Mesenchymal stem cell (in vitro differentiated cells and primary cell): ENCODE measurements around the gene MRM1.

ENCODE experiments used
- DNase-seq: peaks from one replicate; pipeline ENCODE4 v3.0.0-alpha.2; 2013
- H2AFZ ChIP-seq: one replicate; pipeline ENCODE4 v1.6.1; 2013; ENCODE audit warnings: low read depth, mild to moderate bottlenecking, control low read depth, inconsistent platforms, low read length, moderate library complexity
- H2AK5ac ChIP-seq: 2 replicates; pipeline ENCODE4 v1.6.1; 2013; ENCODE audit warnings: low read length, moderate library complexity, mild to moderate bottlenecking, inconsistent platforms; ENCODE audit not compliant: severe bottlenecking
- H2BK120ac ChIP-seq: one replicate; pipeline ENCODE4 v1.6.1; 2013; ENCODE audit warnings: low read depth, mild to moderate bottlenecking, inconsistent platforms, low read length, moderate library complexity
- H2BK12ac ChIP-seq, 2 experiments: one replicate each; pipeline ENCODE4 v1.6.1; 2013; ENCODE audit warnings: inconsistent platforms in 2 of 2, low read length in 2 of 2, mild to moderate bottlenecking in 2 of 2, moderate library complexity in 2 of 2, control low read depth in 1 of 2
- H2BK15ac ChIP-seq: one replicate; pipeline ENCODE4 v1.6.1; 2013; ENCODE audit warnings: mild to moderate bottlenecking, low read depth, inconsistent platforms; ENCODE audit not compliant: poor library complexity, severe bottlenecking
- H2BK5ac ChIP-seq: 2 replicates; pipeline ENCODE4 v1.6.1; 2013; ENCODE audit warnings: low read depth, mild to moderate bottlenecking, low read length, control low read depth, inconsistent platforms; ENCODE audit not compliant: poor library complexity, severe bottlenecking
- H3K14ac ChIP-seq, 2 experiments: one replicate each; pipeline ENCODE4 v1.6.1; 2013; ENCODE audit warnings: inconsistent platforms in 2 of 2, low read length in 2 of 2, control low read depth in 1 of 2, mild to moderate bottlenecking in 1 of 2, moderate library complexity in 1 of 2
- H3K18ac ChIP-seq, 2 experiments: one replicate each; pipeline ENCODE4 v1.6.1; 2013; ENCODE audit warnings: inconsistent platforms in 2 of 2, low read length in 2 of 2, control low read depth in 1 of 2, low read depth in 1 of 2, mild to moderate bottlenecking in 1 of 2
- H3K23ac ChIP-seq, 2 experiments: one replicate each; pipeline ENCODE4 v1.6.1; 2013; ENCODE audit warnings: inconsistent platforms in 2 of 2, low read length in 2 of 2, mild to moderate bottlenecking in 2 of 2, moderate library complexity in 2 of 2, control low read depth in 1 of 2
- H3K27ac ChIP-seq: 2 replicates; pipeline ENCODE4 v1.5.1; 2013; ENCODE audit warnings: mild to moderate bottlenecking, moderate library complexity, low read length, control low read depth, inconsistent platforms; ENCODE audit not compliant: poor library complexity, severe bottlenecking
- H3K27me3 ChIP-seq, 2 experiments: 2 replicates each; pipeline versions ENCODE4 v1.6.1 to v1.7.0; 2013; ENCODE audit warnings: low read length in 2 of 2, mild to moderate bottlenecking in 2 of 2, moderate library complexity in 2 of 2, control low read depth in 1 of 2, inconsistent platforms in 1 of 2; ENCODE audit not compliant: control insufficient read depth in 1 of 2, insufficient read depth in 1 of 2
- H3K36me3 ChIP-seq, 2 experiments: 2 replicates each; pipeline versions ENCODE4 v1.6.1 to v1.7.0; 2013; ENCODE audit warnings: low read length in 2 of 2, control low read depth in 1 of 2, inconsistent platforms in 1 of 2, low read depth in 1 of 2, mild to moderate bottlenecking in 1 of 2; ENCODE audit not compliant: insufficient read depth in 2 of 2, control insufficient read depth in 1 of 2
- H3K4ac ChIP-seq, 2 experiments: one replicate each; pipeline ENCODE4 v1.6.1; 2013; ENCODE audit warnings: inconsistent platforms in 2 of 2, low read length in 2 of 2, mild to moderate bottlenecking in 2 of 2, moderate library complexity in 2 of 2, control low read depth in 1 of 2, low read depth in 1 of 2
- H3K4me1 ChIP-seq: 2 replicates; pipeline ENCODE4 v1.6.1; 2013; ENCODE audit warnings: low read depth, low read length, control low read depth; ENCODE audit not compliant: control insufficient read depth, insufficient read depth
- H3K4me2 ChIP-seq: 2 replicates; pipeline ENCODE4 v1.6.1; 2013; ENCODE audit warnings: low read length, mild to moderate bottlenecking, inconsistent platforms; ENCODE audit not compliant: poor library complexity, severe bottlenecking
- H3K4me3 ChIP-seq, 2 experiments: 2 replicates each; pipeline versions ENCODE4 v1.5.1 to v1.7.0; 2013; ENCODE audit warnings: low read length in 2 of 2, mild to moderate bottlenecking in 2 of 2, control low read depth in 1 of 2, low read depth in 1 of 2; ENCODE audit not compliant: insufficient read depth in 1 of 2
- H3K79me1 ChIP-seq: replicated peaks from 2 replicates; pipeline ENCODE4 v1.6.1; 2013; ENCODE audit warnings: mild to moderate bottlenecking, control low read depth, low read length, inconsistent platforms; ENCODE audit not compliant: poor library complexity, severe bottlenecking
- H3K9ac ChIP-seq: 2 replicates; pipeline ENCODE4 v1.7.0; 2013; ENCODE audit warnings: mild to moderate bottlenecking, low read length, moderate library complexity
- H3K9me3 ChIP-seq: 2 replicates; pipeline ENCODE4 v1.7.0; 2013; ENCODE audit warnings: mild to moderate bottlenecking, low read length; ENCODE audit not compliant: control insufficient read depth
- H4K8ac ChIP-seq: one replicate; pipeline ENCODE4 v1.6.1; 2013; ENCODE audit warnings: inconsistent platforms, mild to moderate bottlenecking, low read length, moderate library complexity
- H4K91ac ChIP-seq: one replicate; pipeline ENCODE4 v1.6.1; 2013; ENCODE audit warnings: mild to moderate bottlenecking, low read length, inconsistent platforms
- WGBS: methylation state at CpG from one replicate; pipeline ENCODE4 v1.1.7; 2013; ENCODE audit warnings: mixed read lengths; 5-methylcytosine and 5-hydroxymethylcytosine counted together

Gene MRM1

GRCh38 chr17:36593656-36594316 lies 7.6 kb upstream of the MRM1 start:
- H2AK5ac ChIP-seq, result no peak overlapping the region
- no peak overlapping the region for H2BK120ac ChIP-seq
- H3K23ac ChIP-seq, result no peak overlapping the region
- H2BK5ac ChIP-seq, result no peak overlapping the region
- no peak overlapping the region for H3K4me2 ChIP-seq
- no peak overlapping the region for H4K91ac ChIP-seq
- no peak overlapping the region for H2BK15ac ChIP-seq
- H3K14ac ChIP-seq, result no peak overlapping the region
- no peaks in the 10 kb centered on the region for H3K27me3 ChIP-seq
- H3K4me3 ChIP-seq, result no peak overlapping the region
- no peak overlapping the region for H3K9ac ChIP-seq
- H2BK12ac ChIP-seq, result no peak overlapping the region
- DNase-seq, result no peak
- 85% methylated on average over 7 of the region's 8 CpGs for WGBS
- H3K4me1 ChIP-seq, result peaks cover 17% of the 10 kb centered on the region
- H4K8ac ChIP-seq, result no peak overlapping the region
- H3K27ac ChIP-seq, result no peak overlapping the region
- H3K18ac ChIP-seq, result no peak overlapping the region
- no peak overlapping the region for H3K4ac ChIP-seq
- H3K36me3 ChIP-seq, result peaks cover 18 to 32% of the 10 kb centered on the region in 2 experiments
- no peak overlapping the region for H2AFZ ChIP-seq
- peaks cover 24% of the 10 kb centered on the region for H3K79me1 ChIP-seq
- H3K9me3 ChIP-seq, result no peaks in the 10 kb centered on the region

GRCh38 chr17:36594626-36595401 lies 6.6 kb upstream of the MRM1 start:
- no peak overlapping the region for H3K4me3 ChIP-seq
- H4K91ac ChIP-seq, result no peak overlapping the region
- peaks cover 25% of the 10 kb centered on the region for H3K79me1 ChIP-seq
- no peak overlapping the region for H3K23ac ChIP-seq
- no peak overlapping the region for H2AFZ ChIP-seq
- no peak for DNase-seq
- H3K9ac ChIP-seq, result no peak overlapping the region
- H3K4ac ChIP-seq, result no peak overlapping the region
- H3K14ac ChIP-seq, result no peak overlapping the region
- peaks cover 17% of the 10 kb centered on the region for H3K4me1 ChIP-seq
- H3K4me2 ChIP-seq, result no peak overlapping the region
- WGBS, result 82% methylated on average over 13 of the region's 13 CpGs
- no peak overlapping the region for H2BK5ac ChIP-seq
- no peak overlapping the region for H2BK12ac ChIP-seq
- H4K8ac ChIP-seq, result no peak overlapping the region
- no peak overlapping the region for H3K18ac ChIP-seq
- no peaks in the 10 kb centered on the region for H3K27me3 ChIP-seq
- H3K9me3 ChIP-seq, result no peaks in the 10 kb centered on the region
- peaks cover 22 to 27% of the 10 kb centered on the region in 2 experiments for H3K36me3 ChIP-seq
- H3K27ac ChIP-seq, result no peak overlapping the region
- H2BK15ac ChIP-seq, result no peak overlapping the region
- H2AK5ac ChIP-seq, result no peak overlapping the region
- H2BK120ac ChIP-seq, result no peak overlapping the region

- no peak overlapping the region for H2BK15ac ChIP-seq
- H2AK5ac ChIP-seq, result no peak overlapping the region
- H3K36me3 ChIP-seq, result peaks cover 7 to 29% of the 10 kb centered on the region in 2 experiments
- 94% methylated on average over 6 of the region's 6 CpGs for WGBS
- no peak overlapping the region for H4K91ac ChIP-seq
- H3K4me2 ChIP-seq, result no peak overlapping the region
- no peak overlapping the region for H2BK12ac ChIP-seq
- H3K79me1 ChIP-seq, result peaks cover 29% of the 10 kb centered on the region
- H3K4ac ChIP-seq, result no peak overlapping the region
- no peak overlapping the region for H3K27ac ChIP-seq
- no peak overlapping the region for H3K18ac ChIP-seq
- H3K4me1 ChIP-seq, result peaks cover 21% of the 10 kb centered on the region
- H4K8ac ChIP-seq, result no peak overlapping the region
- no peaks in the 10 kb centered on the region for H3K9me3 ChIP-seq
- no peak for DNase-seq
- H2AFZ ChIP-seq, result no peak overlapping the region
- no peak overlapping the region for H3K4me3 ChIP-seq
- no peak overlapping the region for H2BK120ac ChIP-seq
- H3K14ac ChIP-seq, result no peak overlapping the region
- no peak overlapping the region for H3K23ac ChIP-seq
- no peak overlapping the region for H2BK5ac ChIP-seq
- H3K9ac ChIP-seq, result no peak overlapping the region
- H3K27me3 ChIP-seq, result no peaks in the 10 kb centered on the region
These were observed 4.2 kb upstream of the MRM1 start for GRCh38 chr17:36597226-36597625.

DNA sequence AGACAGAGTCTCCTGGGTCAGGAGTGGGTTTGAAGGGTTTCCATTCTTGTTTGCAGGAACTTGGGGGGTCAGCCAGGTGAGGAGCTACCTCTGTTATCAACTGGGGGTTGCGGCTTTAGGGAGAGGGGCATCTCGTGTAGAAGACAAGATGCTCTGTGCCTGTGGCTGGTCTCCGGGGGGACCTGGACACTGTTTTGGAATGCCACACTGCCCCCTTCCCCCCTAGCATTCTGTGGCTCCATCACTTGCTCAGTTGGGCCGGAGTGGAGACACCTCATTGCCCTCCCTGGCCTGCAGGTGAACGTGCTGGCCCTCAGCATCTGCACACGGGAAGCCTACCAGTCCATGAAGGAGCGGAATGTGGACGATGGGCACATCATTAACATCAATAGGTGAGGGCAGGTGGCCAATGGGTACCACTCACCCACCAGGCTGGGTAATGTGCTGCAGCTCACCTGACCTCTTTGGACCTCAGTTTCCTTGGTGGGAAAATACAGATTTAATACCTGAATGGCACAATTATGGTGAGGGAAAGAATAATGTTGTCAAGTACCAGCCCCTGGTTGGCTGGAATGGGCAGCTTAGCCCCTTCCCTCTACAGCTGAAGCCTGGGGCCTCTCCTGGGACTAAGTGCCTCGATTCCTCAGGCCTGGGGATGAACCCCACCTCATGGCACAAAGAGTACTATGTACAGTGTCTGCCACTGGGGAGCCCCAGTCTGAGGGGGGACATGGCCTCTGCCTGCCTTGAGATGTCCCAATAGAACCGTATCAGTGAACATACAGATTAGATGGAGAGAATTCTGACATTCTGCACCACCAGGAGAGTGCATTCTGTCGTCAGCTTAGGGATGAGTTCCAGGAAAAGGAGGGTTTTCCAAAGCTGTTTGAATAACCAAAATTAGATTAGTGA lies 3.3 kb upstream of the MRM1 start:
- Histone ChIP-seq H3K4me1 (peaks cover 18% of the 10 kb centered on the region), H2AFZ (no peak overlapping the region), H3K27me3 (no peaks in the 10 kb centered on the region), H3K23ac (no peak overlapping the region), H3K4me2 (no peak overlapping the region), H3K36me3 (peaks cover 7 to 29% of the 10 kb centered on the region in 2 experiments), H3K27ac (no peak overlapping the region), H2BK120ac (no peak overlapping the region), H3K9me3 (no peaks in the 10 kb centered on the region), H3K79me1 (peaks cover 28% of the 10 kb centered on the region), H3K4ac (no peak overlapping the region), H2AK5ac (no peak overlapping the region), H3K9ac (no peak overlapping the region), H2BK5ac (no peak overlapping the region), H3K18ac (no peak overlapping the region), H3K4me3 (no peak overlapping the region), H3K14ac (no peak overlapping the region), H4K91ac (no peak overlapping the region), H4K8ac (no peak overlapping the region), H2BK15ac (no peak overlapping the region), H2BK12ac (no peak overlapping the region)
- WGBS, result 93% methylated on average over 11 of the region's 11 CpGs
- no peak for DNase-seq
